Neural cell (in vitro differentiated cells): ENCODE results near the gene FAP.

Source experiments
- CTCF ChIP-seq: fragments of 450-650 bp; IDR thresholded peaks from 2 replicates; pipeline ENCODE4 v1.5.1; 2014; ENCODE audit warnings: antibody characterized with exemption, mild to moderate bottlenecking, moderate library complexity; ENCODE audit not compliant: poor library complexity, severe bottlenecking
- POLR2AphosphoS5 ChIP-seq: IDR thresholded peaks from 2 replicates; pipeline ENCODE4 v1.6.1; 2012
- TAF1 ChIP-seq: IDR thresholded peaks from 2 replicates; pipeline ENCODE4 v1.6.1; 2012; ENCODE audit warnings: low read depth

GRCh38 chr2:162152147-162152546 lies 91.1 kb downstream of the FAP start, which contains the start of gene GCG:
- TF ChIP-seq CTCF (no peak), POLR2AphosphoS5 (no peak), TAF1 (no peak)
